CD14-positive monocyte (primary cell): ENCODE measurements around the gene CNPPD1. TPM values are rescaled to one million over a fixed set of nuclear protein-coding genes. Genes with fewer than 3 reads are reported as not detected.
A peak's percentile ranks its signal among the peaks of the same experiment; 100 is the strongest.

Experiments used
- DNase-seq, 3 donors: peaks; one replicate each; pipeline ENCODE4 v3.0.0-alpha.2; 2011 to 2022
- H2AFZ ChIP-seq: 2 replicates; pipeline ENCODE4 v1.6.0; 2012; ENCODE audit warnings: mild to moderate bottlenecking, low read depth, low read length, inconsistent platforms; ENCODE audit not compliant: insufficient read depth, poor library complexity, severe bottlenecking
- H3K27ac ChIP-seq, 2 donors: 1 replicate in 1 of 2; 2 replicates in 1 of 2; pipeline ENCODE4 v1.5.1; 2012 to 2013; ENCODE audit warnings: low read length in 2 of 2, control low read depth in 1 of 2, inconsistent platforms in 1 of 2, low read depth in 1 of 2, mild to moderate bottlenecking in 1 of 2
- H3K27me3 ChIP-seq, 2 donors: one replicate each; pipeline versions ENCODE4 v1.6.0 to v1.6.1; 2011 to 2013; ENCODE audit warnings: low read length in 2 of 2; ENCODE audit not compliant: control insufficient read depth in 2 of 2, insufficient read depth in 2 of 2
- H3K36me3 ChIP-seq, 2 donors: replicated peaks in 1 of 2; 1 replicate in 1 of 2; 2 replicates in 1 of 2; pipeline versions ENCODE4 v1.5.1 to v1.6.1; 2012 to 2013; ENCODE audit warnings: low read length in 2 of 2, control low read depth in 1 of 2, inconsistent platforms in 1 of 2, mild to moderate bottlenecking in 1 of 2; ENCODE audit not compliant: insufficient read depth in 2 of 2, control insufficient read depth in 1 of 2
- H3K4me1 ChIP-seq, 2 donors: 1 replicate in 1 of 2; 2 replicates in 1 of 2; pipeline versions ENCODE4 v1.5.1 to v1.6.1; 2012 to 2013; ENCODE audit warnings: low read length in 2 of 2, control low read depth in 1 of 2, inconsistent platforms in 1 of 2, mild to moderate bottlenecking in 1 of 2, moderate library complexity in 1 of 2; ENCODE audit not compliant: insufficient read depth in 2 of 2, control insufficient read depth in 1 of 2
- H3K4me2 ChIP-seq: replicated peaks from 2 replicates; pipeline ENCODE3; 2012; ENCODE audit warnings: low read length, moderate library complexity, mild to moderate bottlenecking; ENCODE audit not compliant: poor library complexity, severe bottlenecking; ENCODE audit errors: extremely low read depth
- H3K4me3 ChIP-seq, 3 experiments: fragments of 200-600 bp in 1 of 3; sonication (generic) in 1 of 3; replicated peaks in 1 of 3; 1 replicate in 2 of 3; 2 replicates in 1 of 3; pipeline ENCODE4 v1.5.1; 2011 to 2013; ENCODE audit warnings: low read length in 3 of 3, mild to moderate bottlenecking in 3 of 3, control low read depth in 2 of 3, low read depth in 2 of 3, inconsistent platforms in 1 of 3, moderate library complexity in 1 of 3
- H3K79me2 ChIP-seq: 2 replicates; pipeline ENCODE4 v1.6.0; 2012; ENCODE audit warnings: mild to moderate bottlenecking, control low read depth, inconsistent platforms, low read length, moderate library complexity; ENCODE audit not compliant: insufficient read depth
- H3K9ac ChIP-seq: 2 replicates; pipeline ENCODE4 v1.6.0; 2017; ENCODE audit warnings: low read length, mild to moderate bottlenecking; ENCODE audit not compliant: insufficient read depth, poor library complexity, severe bottlenecking
- H3K9me3 ChIP-seq, 2 donors: replicated peaks in 1 of 2; 1 replicate in 1 of 2; 2 replicates in 1 of 2; pipeline versions ENCODE4 v1.5.1 to v1.6.1; 2012 to 2013; ENCODE audit warnings: low read length in 2 of 2, control low read depth in 1 of 2; ENCODE audit not compliant: control insufficient read depth in 1 of 2, insufficient read depth in 1 of 2
- H4K20me1 ChIP-seq: 2 replicates; pipeline ENCODE4 v1.6.0; 2012; ENCODE audit warnings: mild to moderate bottlenecking, low read length, control low read depth, moderate library complexity; ENCODE audit not compliant: insufficient read depth
- H3K27ac Mint-ChIP-seq, 7 donors: one replicate each; pipeline ENCODE4 v1.8.0; 2020; ENCODE audit warnings: mild to moderate bottlenecking in 7 of 7, mixed read lengths in 7 of 7, moderate library complexity in 6 of 7, inconsistent platforms in 2 of 7
- H3K27me3 Mint-ChIP-seq, 3 donors: one replicate each; pipeline ENCODE4 v1.8.0; 2021 to 2022; ENCODE audit warnings: low read depth in 3 of 3, mild to moderate bottlenecking in 3 of 3, mixed read lengths in 3 of 3, moderate library complexity in 3 of 3, inconsistent platforms in 1 of 3
- H3K36me3 Mint-ChIP-seq, 2 donors: one replicate each; pipeline ENCODE4 v1.8.0; 2020; ENCODE audit warnings: mixed read lengths in 2 of 2, inconsistent platforms in 1 of 2, mild to moderate bottlenecking in 1 of 2
- H3K4me1 Mint-ChIP-seq: one replicate; pipeline ENCODE4 v1.8.0; 2020; ENCODE audit warnings: mild to moderate bottlenecking, mixed read lengths
- H3K4me3 Mint-ChIP-seq, 2 donors: one replicate each; pipeline ENCODE4 v1.8.0; 2020; ENCODE audit warnings: mild to moderate bottlenecking in 2 of 2, mixed read lengths in 2 of 2, moderate library complexity in 1 of 2
- H3K9me3 Mint-ChIP-seq, 7 donors: one replicate each; pipeline ENCODE4 v1.8.0; 2020 to 2022; ENCODE audit warnings: mixed read lengths in 7 of 7, mild to moderate bottlenecking in 6 of 7, moderate library complexity in 6 of 7, inconsistent platforms in 2 of 7
- CTCF ChIP-seq: fragments of 200-600 bp; IDR thresholded peaks from one replicate; pipeline ENCODE4 v1.8.0; 2022; ENCODE audit warnings: antibody characterized with exemption, mild to moderate bottlenecking
- WGBS: methylation state at CpG from one replicate; pipeline ENCODE4 v1.1.5; 2013; ENCODE audit warnings: missing lambda C conversion rate; ENCODE audit not compliant: insufficient coverage; 5-methylcytosine and 5-hydroxymethylcytosine counted together
- intact Hi-C, 2 donors: fragments of 100-400 bp; cut with micrococcal nuclease; formaldehyde crosslinking; loops; one replicate each; pipeline versions ENCODE4 v1.15.0 to v1.15.1; 2023
- polyA plus RNA-seq, 3 donors: library from polyadenylated mRNA; depleted of rRNA in 1 of 3; unstranded in 2 of 3; stranded (reverse) in 1 of 3; fragments of 300-500 nt in 2 of 3; fragments of >200 nt in 1 of 3; fragmentation: Illumina TruSeq in 2 of 3; gene quantifications; 1 replicate in 2 of 3; 2 replicates in 1 of 3; pipeline ENCODE4 v1.2.3, GENCODE V29; 2012 to 2021

Gene CNPPD1
- polyA plus RNA-seq, 3 donors, result 68.8 to 109 (median 71.3) TPM

- Histone ChIP-seq H3K36me3 (peaks cover 35 to 83% of the 10 kb centered on the region in 2 donors), H3K79me2 (no peaks in the 10 kb centered on the region), H3K4me1 (no peaks in the 10 kb centered on the region), H4K20me1 (no peaks in the 10 kb centered on the region), H3K27ac (no peak overlapping the region), H3K27me3 (no peaks in the 10 kb centered on the region), H2AFZ (no peak overlapping the region), H3K9ac (no peak overlapping the region), H3K4me3 (no peak overlapping the region), H3K9me3 (no peaks in the 10 kb centered on the region), H3K4me2 (no peak overlapping the region)
- intact Hi-C loops, result loop anchor here in 1 of 2 donors (5.0 to 10.0 kb wide), 2 partner anchors 92 to 155 kb away; partner anchors contain the start of gene CRYBA2
- Mint-ChIP-seq H3K36me3 (peaks cover 50 to 71% of the 10 kb centered on the region in 2 donors), H3K4me1 (no peaks in the 10 kb centered on the region), H3K27ac (no peak overlapping the region), H3K27me3 (peaks cover 0 to 1% (median 0%) of the 10 kb centered on the region in 3 donors), H3K9me3 (no peaks in the 10 kb centered on the region), H3K4me3 (no peak overlapping the region)
- no peak for TF ChIP-seq CTCF
- DNase-seq, result no peak
- 83% methylated on average over 1 of the region's 1 CpG for WGBS
Observed at GRCh38 chr2:219149667-219150066, 27.1 kb downstream of the CNPPD1 start.

GRCh38 chr2:219142329-219142728 is 34.4 kb downstream of the CNPPD1 start:
- Mint-ChIP-seq H3K9me3 (peaks cover 0 to 7% (median 3%) of the 10 kb centered on the region in 7 donors), H3K27ac (no peak overlapping the region), H3K36me3 (peaks cover 68 to 84% of the 10 kb centered on the region in 2 donors), H3K4me1 (peaks cover 2% of the 10 kb centered on the region), H3K4me3 (no peak overlapping the region), H3K27me3 (peaks cover 0 to 4% (median 1%) of the 10 kb centered on the region in 3 donors)
- no peak overlapping the region for H3K27ac ChIP-seq
- H4K20me1 ChIP-seq, result no peaks in the 10 kb centered on the region
- WGBS, result 73% methylated on average over 5 of the region's 6 CpGs
- no peak overlapping the region for H3K9ac ChIP-seq
- no peak for TF ChIP-seq CTCF
- H3K4me3 ChIP-seq, result no peak overlapping the region
- H3K4me2 ChIP-seq, result no peak overlapping the region
- peaks cover 23 to 76% of the 10 kb centered on the region in 2 donors for H3K36me3 ChIP-seq
- no peak overlapping the region for H2AFZ ChIP-seq
- intact Hi-C loops, result no loop called here
- DNase-seq, result peak in 1 of 3 donors; percentile 19
- no peaks in the 10 kb centered on the region for H3K9me3 ChIP-seq
- H3K27me3 ChIP-seq, result no peaks in the 10 kb centered on the region
- H3K79me2 ChIP-seq, result no peaks in the 10 kb centered on the region
- H3K4me1 ChIP-seq, result no peaks in the 10 kb centered on the region
